ENCODE results near the gene GATAD2B.
A peak's percentile ranks its signal among the peaks of the same experiment; 100 is the strongest.
"Not testable (repeated sequence)": the region's sequence is repeated elsewhere in the genome, so short reads cannot be mapped to it uniquely, and the experiment has no call there.

Gene GATAD2B

GRCh38 chr1:153793973-153794615 is 128.7 kb downstream of the GATAD2B start:
- DNase-seq, result no peak

GRCh38 chr1:153793261-153793972 is 129.4 kb downstream of the GATAD2B start:
- DNase-seq, result no peak

- no peak for DNase-seq
Measured at GRCh38 chr1:153792631-153793041, 130.1 kb downstream of the GATAD2B start.

- no peak for DNase-seq
Measured at GRCh38 chr1:153791648-153792253, 131.0 kb downstream of the GATAD2B start.

GRCh38 chr1:153790966-153791647 is 131.7 kb downstream of the GATAD2B start:
- DNase-seq, result no peak

- peak; percentile 21 for DNase-seq
Measured at GRCh38 chr1:153790313-153790965, 132.3 kb downstream of the GATAD2B start.

GRCh38 chr1:153789478-153790034 is 133.2 kb downstream of the GATAD2B start:
- DNase-seq, result peak; percentile 45

GRCh38 chr1:153786038-153786790 is 136.6 kb downstream of the GATAD2B start:
- DNase-seq, result no peak

- DNase-seq, result peak; percentile 85
Measured at GRCh38 chr1:153783233-153784190, 139.3 kb downstream of the GATAD2B start.

- DNase-seq, result not testable (repeated sequence)
Measured at GRCh38 chr1:153782648-153783047, 140.1 kb downstream of the GATAD2B start.

- no peak for DNase-seq
Measured at GRCh38 chr1:153780551-153780950, 142.2 kb downstream of the GATAD2B start.

- DNase-seq, result no peak
Measured at GRCh38 chr1:153779781-153780541, 142.8 kb downstream of the GATAD2B start.

- DNase-seq, result no peak
Measured at GRCh38 chr1:153778824-153779519, 143.8 kb downstream of the GATAD2B start.

GRCh38 chr1:153778051-153778823 is 144.5 kb downstream of the GATAD2B start:
- no peak for DNase-seq

- DNase-seq, result no peak
Measured at GRCh38 chr1:153777648-153778047, 145.1 kb downstream of the GATAD2B start.

- DNase-seq, result no peak
Measured at GRCh38 chr1:153776845-153777370, 145.9 kb downstream of the GATAD2B start.

GRCh38 chr1:153776352-153776751 is 146.4 kb downstream of the GATAD2B start:
- no peak for DNase-seq

Data from COR-L47 (cell line).